SK-N-SH (cell line): ENCODE data around the gene ARHGEF4.

ENCODE experiments used
- CTCF ChIP-seq: fragments of 200-600 bp; sonication (generic); IDR thresholded peaks from 2 replicates; pipeline ENCODE4 v1.6.1; 2017; ENCODE audit warnings: antibody characterized with exemption, mild to moderate bottlenecking, moderate library complexity
- EP300 ChIP-seq, 2 experiments: IDR thresholded peaks; 2 replicates each; pipeline versions ENCODE4 v1.4.0 to v1.6.1; 2012; ENCODE audit warnings: borderline replicate concordance in 1 of 2, low read depth in 1 of 2, low read length in 1 of 2
- FOXM1 ChIP-seq: IDR thresholded peaks from 2 replicates; pipeline ENCODE4 v1.4.0; 2012; ENCODE audit warnings: low read depth, mild to moderate bottlenecking
- MAX ChIP-seq: IDR thresholded peaks from 2 replicates; pipeline ENCODE4 v1.4.0; 2012; ENCODE audit warnings: low read depth
- PBX3 ChIP-seq: IDR thresholded peaks from 2 replicates; pipeline ENCODE4; 2012
- POLR2AphosphoS5 ChIP-seq: IDR thresholded peaks from 2 replicates; pipeline ENCODE4 v1.6.1; 2012; ENCODE audit warnings: low read depth, low read length
- RAD21 ChIP-seq: IDR thresholded peaks from 2 replicates; pipeline ENCODE4 v1.6.1; 2012; ENCODE audit warnings: mild to moderate bottlenecking, low read length
- RCOR1 ChIP-seq: fragments of 150-350 bp; IDR thresholded peaks from 2 replicates; pipeline ENCODE4 v1.6.1; 2017; ENCODE audit warnings: antibody characterized with exemption, low read length
- RFX5 ChIP-seq: IDR thresholded peaks from 2 replicates; pipeline ENCODE4 v1.6.1; 2012; ENCODE audit warnings: mild to moderate bottlenecking, improper control_type of control experiment, low read length
- SIN3A ChIP-seq: IDR thresholded peaks from 2 replicates; pipeline ENCODE4 v1.6.1; 2012; ENCODE audit warnings: low read depth, mild to moderate bottlenecking, low read length, moderate library complexity, borderline replicate concordance
- YY1 ChIP-seq: IDR thresholded peaks from 2 replicates; pipeline ENCODE4 v1.4.0; 2012; ENCODE audit warnings: low read depth, mild to moderate bottlenecking

GRCh38 chr2:130836501-130837174 lies at the start of gene ARHGEF4:
- TF ChIP-seq SIN3A (no peak), FOXM1 (no peak), CTCF (no peak), MAX (no peak), PBX3 (no peak), YY1 (no peak), RFX5 (no peak), EP300 (IDR thresholded peaks at IDR 0.05; ENCODE audit: borderline replicate concordance in 1 of 2, low read depth in 1 of 2, low read length in 1 of 2) (no peak), RCOR1 (no peak), POLR2AphosphoS5 (no peak), RAD21 (no peak)
